ENCODE results near the gene CHD9. TPM values are rescaled to one million over a fixed set of nuclear protein-coding genes. Genes with fewer than 3 reads are reported as not detected.
A peak's percentile ranks its signal among the peaks of the same experiment; 100 is the strongest.

The CHD9 gene
- polyA plus RNA-seq, 1 donor from 2014 or later: 69.3 TPM

GRCh38 chr16:53156516-53156915 lies 101.7 kb downstream of the CHD9 start:
- Histone ChIP-seq H3K79me2 (replicated peaks; ENCODE audit: insufficient read depth, low read length) (no peaks in the 10 kb centered on the region), H3K4me2 (ENCODE audit: low read length) (no peak overlapping the region), H3K27me3 (ENCODE audit: insufficient read depth, low read depth, low read length) (no peaks in the 10 kb centered on the region), H3K27ac (ENCODE audit: low read length) (no peak overlapping the region), H3K9me2 (ENCODE audit: insufficient read depth, low read length) (no peaks in the 10 kb centered on the region), H3K9ac (ENCODE audit: low read length) (no peak overlapping the region), H3K9me3 (ENCODE audit: low read length) (no peaks in the 10 kb centered on the region), H3F3A (ENCODE audit: insufficient read depth, low read length, poor library complexity, severe bottlenecking) (no peaks in the 10 kb centered on the region), H2AFZ (ENCODE audit: low read depth, low read length) (no peak overlapping the region), H3K36me3 (ENCODE audit: insufficient read depth, low read length) (no peaks in the 10 kb centered on the region), H4K20me1 (ENCODE audit: insufficient read depth) (no peaks in the 10 kb centered on the region), H3K4me3 (ENCODE audit: low read length) (no peak overlapping the region)
- no peak for TF ChIP-seq REST (IDR thresholded peaks at IDR 0.05; ENCODE audit: borderline replicate concordance)
- TF ChIP-seq RAD21 (conservative IDR thresholded peaks at IDR 0.05): no peak
- TF ChIP-seq POLR2AphosphoS5 (IDR thresholded peaks at IDR 0.05): no peak
- TF ChIP-seq CTCF (IDR thresholded peaks at IDR 0.05; ENCODE audit: poor library complexity, severe bottlenecking): no peak
- no peak for TF ChIP-seq EP300 (conservative IDR thresholded peaks at IDR 0.05; ENCODE audit: poor library complexity, severe bottlenecking)
- no peak for TF ChIP-seq SMC3 (conservative IDR thresholded peaks at IDR 0.05; ENCODE audit: poor library complexity)
- TF ChIP-seq TAF1 (IDR thresholded peaks at IDR 0.05; ENCODE audit: low read depth): no peak
- TF ChIP-seq EZH2 (IDR thresholded peaks at IDR 0.05; ENCODE audit: borderline replicate concordance, insufficient read depth, low read length, poor library complexity, severe bottlenecking): no peak
- no peak for TF ChIP-seq MXI1 (conservative IDR thresholded peaks at IDR 0.05; ENCODE audit: poor library complexity, severe bottlenecking)

GRCh38 chr16:53159781-53160436 lies 105.1 kb downstream of the CHD9 start:
- H4K20me1 ChIP-seq (ENCODE audit: insufficient read depth): no peaks in the 10 kb centered on the region
- no peaks in the 10 kb centered on the region for H3K9me2 ChIP-seq (ENCODE audit: insufficient read depth, low read length)
- TF ChIP-seq MXI1 (conservative IDR thresholded peaks at IDR 0.05; ENCODE audit: poor library complexity, severe bottlenecking) (no peak), CTCF (IDR thresholded peaks at IDR 0.05; ENCODE audit: poor library complexity, severe bottlenecking) (peak; percentile 66), RAD21 (conservative IDR thresholded peaks at IDR 0.05) (peak; percentile 50), SMC3 (conservative IDR thresholded peaks at IDR 0.05; ENCODE audit: poor library complexity) (peak; percentile 70), EP300 (conservative IDR thresholded peaks at IDR 0.05; ENCODE audit: poor library complexity, severe bottlenecking) (no peak), REST (IDR thresholded peaks at IDR 0.05; ENCODE audit: borderline replicate concordance) (no peak), EZH2 (IDR thresholded peaks at IDR 0.05; ENCODE audit: borderline replicate concordance, insufficient read depth, low read length, poor library complexity, severe bottlenecking) (no peak), TAF1 (IDR thresholded peaks at IDR 0.05; ENCODE audit: low read depth) (no peak)
- H3K4me3 ChIP-seq (ENCODE audit: low read length): no peak overlapping the region
- H2AFZ ChIP-seq (ENCODE audit: low read depth, low read length): no peak overlapping the region
- H3K27ac ChIP-seq (ENCODE audit: low read length): no peak overlapping the region
- no peak overlapping the region for H3K9ac ChIP-seq (ENCODE audit: low read length)
- no peaks in the 10 kb centered on the region for H3F3A ChIP-seq (ENCODE audit: insufficient read depth, low read length, poor library complexity, severe bottlenecking)
- H3K9me3 ChIP-seq (ENCODE audit: low read length): no peaks in the 10 kb centered on the region
- no peaks in the 10 kb centered on the region for H3K79me2 ChIP-seq (replicated peaks; ENCODE audit: insufficient read depth, low read length)
- H3K36me3 ChIP-seq (ENCODE audit: insufficient read depth, low read length): peaks cover 4% of the 10 kb centered on the region
- no peak overlapping the region for H3K4me2 ChIP-seq (ENCODE audit: low read length)
- no peaks in the 10 kb centered on the region for H3K27me3 ChIP-seq (ENCODE audit: insufficient read depth, low read depth, low read length)

Measured in neural cell (in vitro differentiated cells).